ENCODE results near the gene SVIL.
"Not testable (repeated sequence)": the region's sequence is repeated elsewhere in the genome, so short reads cannot be mapped to it uniquely, and the experiment has no call there.

DNA sequence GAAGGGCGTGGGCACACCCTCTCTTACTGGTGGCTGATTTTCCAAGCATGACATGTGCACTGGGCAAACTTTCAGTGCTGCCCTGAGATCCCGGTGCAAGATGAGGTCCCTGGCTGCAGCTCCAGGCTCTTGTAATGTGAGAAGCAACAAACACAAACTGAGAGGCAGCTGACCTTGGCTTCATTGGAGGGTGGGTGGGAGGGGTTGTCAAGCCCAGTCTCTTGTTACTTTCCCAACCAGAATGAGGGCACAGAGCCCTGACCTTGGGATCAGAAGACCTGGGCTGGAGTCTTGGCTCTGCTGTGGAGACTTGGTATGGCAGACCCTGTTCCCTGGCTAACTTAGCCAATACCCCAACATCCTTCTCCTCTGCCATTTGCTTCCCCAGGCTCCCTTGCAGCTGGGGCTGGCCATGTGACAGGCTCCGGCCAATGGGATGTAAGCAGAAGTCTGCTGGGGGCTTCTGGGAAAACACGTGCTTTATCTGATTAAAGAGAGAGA lies 170.1 kb downstream of the SVIL start:
- TF ChIP-seq, protein P1, sequence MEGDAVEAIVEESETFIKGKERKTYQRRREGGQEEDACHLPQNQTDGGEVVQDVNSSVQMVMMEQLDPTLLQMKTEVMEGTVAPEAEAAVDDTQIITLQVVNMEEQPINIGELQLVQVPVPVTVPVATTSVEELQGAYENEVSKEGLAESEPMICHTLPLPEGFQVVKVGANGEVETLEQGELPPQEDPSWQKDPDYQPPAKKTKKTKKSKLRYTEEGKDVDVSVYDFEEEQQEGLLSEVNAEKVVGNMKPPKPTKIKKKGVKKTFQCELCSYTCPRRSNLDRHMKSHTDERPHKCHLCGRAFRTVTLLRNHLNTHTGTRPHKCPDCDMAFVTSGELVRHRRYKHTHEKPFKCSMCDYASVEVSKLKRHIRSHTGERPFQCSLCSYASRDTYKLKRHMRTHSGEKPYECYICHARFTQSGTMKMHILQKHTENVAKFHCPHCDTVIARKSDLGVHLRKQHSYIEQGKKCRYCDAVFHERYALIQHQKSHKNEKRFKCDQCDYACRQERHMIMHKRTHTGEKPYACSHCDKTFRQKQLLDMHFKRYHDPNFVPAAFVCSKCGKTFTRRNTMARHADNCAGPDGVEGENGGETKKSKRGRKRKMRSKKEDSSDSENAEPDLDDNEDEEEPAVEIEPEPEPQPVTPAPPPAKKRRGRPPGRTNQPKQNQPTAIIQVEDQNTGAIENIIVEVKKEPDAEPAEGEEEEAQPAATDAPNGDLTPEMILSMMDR (conservative IDR thresholded peaks at IDR 0.05) = not testable (repeated sequence)
- TF ChIP-seq ZFX (IDR thresholded peaks at IDR 0.05) = not testable (repeated sequence)

All from C4-2B (cell line).